K562 (cell line): ENCODE measurements around the gene COG4. TPM values are rescaled to one million over a fixed set of nuclear protein-coding genes. Genes with fewer than 3 reads are reported as not detected.
A peak's percentile ranks its signal among the peaks of the same experiment; 100 is the strongest.

ENCODE experiments used
- ATF6 ChIP-seq: sonication (generic); formaldehyde crosslinking; IDR thresholded peaks from 2 replicates; pipeline ENCODE4 v1.4.0; 2020; ENCODE audit warnings: mild to moderate bottlenecking, missing genetic modification reagents
- CLOCK ChIP-seq: fragments of 250-450 bp; sonication (Bioruptor Pico); IDR thresholded peaks from 2 replicates; pipeline ENCODE4 v1.4.0; 2020; ENCODE audit warnings: mild to moderate bottlenecking, moderate library complexity, borderline replicate concordance
- CREB3 ChIP-seq: fragments of 450-650 bp; conservative IDR thresholded peaks from 2 replicates; pipeline ENCODE4 v1.6.1; 2016; ENCODE audit warnings: missing genetic modification characterization, low read depth, mild to moderate bottlenecking, missing compliant biosample characterization, moderate library complexity
- ELF2 ChIP-seq: fragments of 250-450 bp; sonication (Bioruptor Pico); IDR thresholded peaks from 2 replicates; pipeline ENCODE4 v1.5.0; 2021; ENCODE audit warnings: mild to moderate bottlenecking
- IRF1 ChIP-seq: sonication (generic); formaldehyde crosslinking; IDR thresholded peaks from 2 replicates; pipeline ENCODE4 v1.8.0; 2022; ENCODE audit warnings: missing genetic modification reagents, mild to moderate bottlenecking, borderline replicate concordance
- MBD1 ChIP-seq: fragments of 250-450 bp; sonication (Bioruptor Pico); IDR thresholded peaks from 2 replicates; pipeline ENCODE4 v1.8.0; 2022; ENCODE audit warnings: inconsistent platforms
- MCM3 ChIP-seq: fragments of 450-650 bp; IDR thresholded peaks from 2 replicates; pipeline ENCODE4 v1.6.1; 2016
- MCM7 ChIP-seq, 2 experiments: fragments of 450-650 bp; IDR thresholded peaks; 2 replicates each; pipeline ENCODE4 v1.6.1; 2016 to 2018
- MEF2D ChIP-seq: conservative IDR thresholded peaks from 2 replicates; pipeline ENCODE4 v1.6.1; 2016; ENCODE audit warnings: low read depth, missing genetic modification characterization, missing compliant biosample characterization
- MIER1 ChIP-seq: fragments of 450-650 bp; IDR thresholded peaks from 2 replicates; pipeline ENCODE4 v1.6.1; 2016; ENCODE audit warnings: antibody characterized with exemption, mild to moderate bottlenecking, low read depth
- POLR2AphosphoS5 ChIP-seq: IDR thresholded peaks from 2 replicates; pipeline ENCODE4 v1.6.1; 2011; ENCODE audit warnings: mild to moderate bottlenecking, low read depth, low read length, moderate library complexity; ENCODE audit not compliant: control insufficient read depth, insufficient read depth
- PTRF ChIP-seq: fragments of 450-650 bp; IDR thresholded peaks from 2 replicates; pipeline ENCODE4 v1.6.1; 2016; ENCODE audit warnings: mild to moderate bottlenecking, missing genetic modification characterization, missing compliant biosample characterization
- ZBTB11 ChIP-seq, 3 experiments: fragments of 200-800 bp in 1 of 3; fragments of 250-450 bp in 1 of 3; fragments of 450-650 bp in 1 of 3; sonication (Bioruptor Pico) in 1 of 3; sonication (Bioruptor generic) in 1 of 3; formaldehyde crosslinking in 1 of 3; IDR thresholded peaks; 2 replicates each; pipeline versions ENCODE4 v1.6.1 to v1.8.0; 2016 to 2022; ENCODE audit warnings: mild to moderate bottlenecking in 2 of 3, missing genetic modification characterization in 2 of 3, missing compliant biosample characterization in 1 of 3, moderate library complexity in 1 of 3
- ZNF644 ChIP-seq: fragments of 200-800 bp; sonication (Bioruptor generic); IDR thresholded peaks from 2 replicates; pipeline ENCODE4 v1.6.1; 2016; ENCODE audit warnings: low read depth, missing genetic modification characterization, missing compliant biosample characterization
- ZNF778 ChIP-seq: fragments of 450-650 bp; formaldehyde crosslinking; IDR thresholded peaks from 2 replicates; pipeline ENCODE4 v1.4.0; 2020; ENCODE audit warnings: mild to moderate bottlenecking, moderate library complexity
- polyA plus RNA-seq, 8 experiments: library from polyadenylated mRNA; depleted of rRNA in 4 of 8; stranded (reverse) in 5 of 8; unstranded in 3 of 8; fragments of >200 nt; fragmentation: Nextera tagmentation in 2 of 8; fragmentation: Illumina TruSeq in 1 of 8; extraction: Ambion mirVana in 2 of 8; extraction: Trizol in 1 of 8; gene quantifications; 2 replicates each; pipeline versions ENCODE4 v1.2.1 to v1.2.3, GENCODE V29; 2011 to 2014; ENCODE audit warnings: inconsistent platforms in 1 of 8, missing spikeins in 1 of 8
- total RNA-seq, 7 experiments: library from RNA; depleted of rRNA in 6 of 7; stranded (reverse); fragments of >200 nt in 6 of 7; fragmentation: Illumina TruSeq in 2 of 7; extraction: Trizol in 2 of 7; gene quantifications; 2 replicates each; pipeline versions ENCODE4 v1.2.1 to v1.2.3, GENCODE V29; 2011 to 2021; ENCODE audit warnings: low replicate concordance in 1 of 7

The COG4 gene
- total and polyA plus RNA-seq, 9 of the 15 experiments (the other 6 are each of a cell fraction or from before 2014, with no cell fraction given), result 13.7 to 73.9 (median 44.2) TPM

- TF ChIP-seq MBD1 (no peak), ELF2 (CRISPR knock-in tag) (no peak), ZNF644 (tag) (no peak; the same call in 1 of the 2 replicates), ZBTB11 (CRISPR knock-in tag; IDR thresholded peaks at IDR 0.05) (no peak), ATF6 (CRISPR knock-in tag) (no peak), PTRF (no peak), IRF1 (CRISPR knock-in tag) (no peak), MEF2D (no peak), CREB3 (tag) (no peak), CLOCK (CRISPR knock-in tag) (no peak), MIER1 (no peak), ZNF778 (CRISPR knock-in tag) (no peak), POLR2AphosphoS5 (peak; percentile 55; the same call in 1 of the 2 replicates), MCM3 (no peak), MCM7 (IDR thresholded peaks at IDR 0.05) (no peak)
- TF ChIP-seq, all 486 proteins: peak for 100
Measured at GRCh38 chr16:70437017-70437581, 86.3 kb downstream of the COG4 start (continued).
